Measurements from ENCODE around the gene CNTN4.
"Not testable (repeated sequence)": the region's sequence is repeated elsewhere in the genome, so short reads cannot be mapped to it uniquely, and the experiment has no call there.

CNTN4 gene

DNA sequence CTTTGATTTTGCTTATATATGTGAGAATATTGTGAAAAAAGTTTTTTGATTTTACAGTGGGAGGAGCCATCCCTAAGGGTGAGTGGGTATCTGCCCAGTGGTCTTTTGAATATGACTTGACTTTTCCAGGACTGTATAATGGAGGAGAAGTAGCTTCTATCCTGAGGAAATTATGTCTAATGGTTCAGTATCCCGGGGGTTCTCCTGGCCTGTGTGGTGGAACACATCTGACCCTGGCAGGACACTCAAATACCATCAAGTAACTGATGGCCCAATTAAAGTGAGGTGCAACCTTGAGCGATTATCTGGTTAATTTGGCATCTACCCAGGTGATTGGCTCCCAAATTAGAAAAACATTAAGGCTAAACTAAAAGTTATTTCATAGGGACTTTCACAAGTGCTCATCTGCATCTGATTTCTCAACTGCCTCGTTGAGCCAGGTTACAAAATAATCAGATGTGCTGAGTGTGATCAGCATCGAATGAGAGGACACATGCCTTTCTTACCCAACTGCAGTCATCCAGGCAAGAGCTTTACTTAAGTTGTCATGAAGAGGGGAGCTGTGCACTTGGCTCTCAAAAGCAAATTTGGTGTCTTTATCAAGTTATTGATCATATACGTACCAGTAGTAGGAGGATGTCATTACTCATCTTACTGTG, 810.2 kb downstream of the CNTN4 start:
- Histone ChIP-seq H3K36me3 (ENCODE audit: insufficient read depth, low read length) (no peaks in the 10 kb centered on the region), H3K79me2 (ENCODE audit: insufficient read depth, low read length) (no peaks in the 10 kb centered on the region), H3K4me3 (ENCODE audit: low read depth in 1 of 2, low read length in 2 of 2) (no peak overlapping the region), H3K9ac (ENCODE audit: low read depth, low read length) (no peak overlapping the region), H2AFZ (ENCODE audit: low read depth, low read length) (no peak overlapping the region), H3K9me3 (ENCODE audit: insufficient read depth, low read length, severe bottlenecking) (no peaks in the 10 kb centered on the region), H3K27ac (ENCODE audit: low read length) (no peak overlapping the region), H3K4me1 (ENCODE audit: insufficient read depth, low read length) (no peaks in the 10 kb centered on the region), H3K27me3 (ENCODE audit: insufficient read depth, low read length, poor library complexity) (no peaks in the 10 kb centered on the region), H4K20me1 (ENCODE audit: insufficient read depth, low read length) (no peaks in the 10 kb centered on the region), H3K4me2 (ENCODE audit: insufficient read depth, low read length) (no peak overlapping the region)
- TF ChIP-seq EZH2 (IDR thresholded peaks at IDR 0.05; ENCODE audit: borderline replicate concordance, low read depth, low read length, severe bottlenecking) (no peak), CTCF (IDR thresholded peaks at IDR 0.05; ENCODE audit: borderline replicate concordance, extremely low read depth, low read length, poor library complexity, severe bottlenecking) (no peak)
- no peak for DNase-seq
- ATAC-seq (ENCODE audit: insufficient read depth, low read depth): no peak

DNA sequence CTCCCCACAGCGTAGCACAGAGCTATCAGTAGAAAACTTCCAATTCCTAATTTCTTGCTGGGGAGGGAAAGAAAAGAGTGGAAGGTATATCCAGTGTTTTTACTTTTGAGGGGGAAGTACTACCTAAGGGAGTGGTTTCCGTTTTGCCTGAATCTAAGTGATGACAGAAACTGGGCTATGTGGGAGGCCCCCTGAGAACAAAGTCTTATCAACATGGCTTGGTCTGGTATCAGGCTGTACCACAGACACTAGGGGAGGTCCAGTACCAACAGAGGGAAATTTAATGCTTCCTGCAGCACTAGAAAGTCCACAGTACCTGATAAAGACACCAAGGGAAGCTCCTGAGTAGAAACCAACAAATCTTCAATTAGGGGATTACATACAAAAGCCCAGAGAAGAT, 812.3 kb downstream of the CNTN4 start:
- Histone ChIP-seq H3K27me3 (ENCODE audit: insufficient read depth, low read length, poor library complexity) (no peaks in the 10 kb centered on the region), H3K27ac (ENCODE audit: low read length) (no peak overlapping the region), H3K4me2 (ENCODE audit: insufficient read depth, low read length) (no peak overlapping the region), H3K9me3 (ENCODE audit: insufficient read depth, low read length, severe bottlenecking) (no peaks in the 10 kb centered on the region), H3K4me3 (ENCODE audit: low read depth in 1 of 2, low read length in 2 of 2) (no peak overlapping the region), H2AFZ (ENCODE audit: low read depth, low read length) (no peak overlapping the region), H3K79me2 (ENCODE audit: insufficient read depth, low read length) (no peaks in the 10 kb centered on the region), H3K36me3 (ENCODE audit: insufficient read depth, low read length) (no peaks in the 10 kb centered on the region), H4K20me1 (ENCODE audit: insufficient read depth, low read length) (no peaks in the 10 kb centered on the region), H3K9ac (ENCODE audit: low read depth, low read length) (no peak overlapping the region), H3K4me1 (ENCODE audit: insufficient read depth, low read length) (no peaks in the 10 kb centered on the region)
- no peak for ATAC-seq (ENCODE audit: insufficient read depth, low read depth)
- no peak for TF ChIP-seq EZH2 (IDR thresholded peaks at IDR 0.05; ENCODE audit: borderline replicate concordance, low read depth, low read length, severe bottlenecking)
- TF ChIP-seq CTCF (IDR thresholded peaks at IDR 0.05; ENCODE audit: borderline replicate concordance, extremely low read depth, low read length, poor library complexity, severe bottlenecking): no peak
- no peak for DNase-seq

DNA sequence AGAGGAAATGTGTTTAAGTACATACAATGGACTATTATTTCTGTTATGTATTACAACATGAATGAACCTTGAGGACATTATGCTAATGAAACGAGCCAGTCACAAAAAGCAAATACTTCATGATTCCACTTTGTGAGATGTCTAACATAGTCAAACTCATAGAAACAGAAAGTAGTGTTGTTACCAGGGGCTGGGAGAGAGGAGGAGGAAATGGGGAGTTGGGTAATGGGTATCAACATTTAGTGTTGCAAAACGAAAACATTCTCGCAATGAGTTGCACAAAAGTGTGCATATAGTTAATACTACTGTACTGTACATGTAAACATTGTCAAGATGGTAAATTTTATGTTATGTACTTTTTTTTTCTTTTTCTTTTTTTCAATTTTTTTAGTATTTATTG, 817.2 kb downstream of the CNTN4 start:
- H3K36me3 ChIP-seq (ENCODE audit: insufficient read depth, low read length): no peaks in the 10 kb centered on the region
- no peak overlapping the region for H3K4me3 ChIP-seq (ENCODE audit: low read depth in 1 of 2, low read length in 2 of 2)
- TF ChIP-seq EZH2 (IDR thresholded peaks at IDR 0.05; ENCODE audit: borderline replicate concordance, low read depth, low read length, severe bottlenecking) (no peak), CTCF (IDR thresholded peaks at IDR 0.05; ENCODE audit: borderline replicate concordance, extremely low read depth, low read length, poor library complexity, severe bottlenecking) (no peak)
- no peak overlapping the region for H3K4me2 ChIP-seq (ENCODE audit: insufficient read depth, low read length)
- H4K20me1 ChIP-seq (ENCODE audit: insufficient read depth, low read length): no peaks in the 10 kb centered on the region
- H3K9me3 ChIP-seq (ENCODE audit: insufficient read depth, low read length, severe bottlenecking): no peaks in the 10 kb centered on the region
- ATAC-seq (ENCODE audit: insufficient read depth, low read depth): no peak
- no peak overlapping the region for H2AFZ ChIP-seq (ENCODE audit: low read depth, low read length)
- H3K4me1 ChIP-seq (ENCODE audit: insufficient read depth, low read length): no peaks in the 10 kb centered on the region
- H3K27ac ChIP-seq (ENCODE audit: low read length): no peak overlapping the region
- no peak overlapping the region for H3K9ac ChIP-seq (ENCODE audit: low read depth, low read length)
- H3K79me2 ChIP-seq (ENCODE audit: insufficient read depth, low read length): no peaks in the 10 kb centered on the region
- no peaks in the 10 kb centered on the region for H3K27me3 ChIP-seq (ENCODE audit: insufficient read depth, low read length, poor library complexity)
- DNase-seq: no peak

DNA sequence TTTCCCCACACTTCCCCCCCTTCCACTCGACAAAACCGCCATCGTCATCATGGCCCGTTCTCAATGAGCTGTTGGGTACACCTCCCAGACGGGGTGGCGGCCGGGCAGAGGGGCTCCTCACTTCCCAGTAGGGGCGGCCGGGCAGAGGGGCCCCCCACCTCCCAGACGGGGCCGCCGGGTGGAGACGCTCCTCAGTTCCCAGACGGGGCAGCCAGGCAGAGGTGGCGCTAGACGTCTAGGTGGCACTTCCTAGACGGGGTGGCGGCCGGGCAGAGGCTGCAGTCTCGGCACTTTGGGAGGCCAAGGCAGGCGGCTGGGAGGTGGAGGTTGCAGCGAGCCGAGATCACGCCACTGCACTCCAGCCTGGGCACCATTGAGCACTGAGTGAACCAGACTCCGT, 818.0 kb downstream of the CNTN4 start:
- not testable (repeated sequence) for H3K27me3 ChIP-seq (ENCODE audit: insufficient read depth, low read length, poor library complexity); H2AFZ ChIP-seq (ENCODE audit: low read depth, low read length); H3K9ac ChIP-seq (ENCODE audit: low read depth, low read length); H4K20me1 ChIP-seq (ENCODE audit: insufficient read depth, low read length); H3K4me2 ChIP-seq (ENCODE audit: insufficient read depth, low read length); H3K4me3 ChIP-seq (ENCODE audit: low read depth in 1 of 2, low read length in 2 of 2); H3K27ac ChIP-seq (ENCODE audit: low read length); H3K4me1 ChIP-seq (ENCODE audit: insufficient read depth, low read length); H3K36me3 ChIP-seq (ENCODE audit: insufficient read depth, low read length); H3K9me3 ChIP-seq (ENCODE audit: insufficient read depth, low read length, severe bottlenecking); H3K79me2 ChIP-seq (ENCODE audit: insufficient read depth, low read length); ATAC-seq (ENCODE audit: insufficient read depth, low read depth); DNase-seq

All from DND-41 (cell line).